T-helper 22 cell (primary cell): ENCODE measurements around the gene TUBB2A.
A peak's percentile ranks its signal among the peaks of the same experiment; 100 is the strongest.

ENCODE experiments used
- DNase-seq: peaks from one replicate; pipeline ENCODE4 v3.0.0-alpha.2; 2020; ENCODE audit warnings: low read depth

Gene TUBB2A

GRCh38 chr6:3119040-3119723 lies 38.2 kb downstream of the TUBB2A start:
- DNase-seq: no peak

DNA sequence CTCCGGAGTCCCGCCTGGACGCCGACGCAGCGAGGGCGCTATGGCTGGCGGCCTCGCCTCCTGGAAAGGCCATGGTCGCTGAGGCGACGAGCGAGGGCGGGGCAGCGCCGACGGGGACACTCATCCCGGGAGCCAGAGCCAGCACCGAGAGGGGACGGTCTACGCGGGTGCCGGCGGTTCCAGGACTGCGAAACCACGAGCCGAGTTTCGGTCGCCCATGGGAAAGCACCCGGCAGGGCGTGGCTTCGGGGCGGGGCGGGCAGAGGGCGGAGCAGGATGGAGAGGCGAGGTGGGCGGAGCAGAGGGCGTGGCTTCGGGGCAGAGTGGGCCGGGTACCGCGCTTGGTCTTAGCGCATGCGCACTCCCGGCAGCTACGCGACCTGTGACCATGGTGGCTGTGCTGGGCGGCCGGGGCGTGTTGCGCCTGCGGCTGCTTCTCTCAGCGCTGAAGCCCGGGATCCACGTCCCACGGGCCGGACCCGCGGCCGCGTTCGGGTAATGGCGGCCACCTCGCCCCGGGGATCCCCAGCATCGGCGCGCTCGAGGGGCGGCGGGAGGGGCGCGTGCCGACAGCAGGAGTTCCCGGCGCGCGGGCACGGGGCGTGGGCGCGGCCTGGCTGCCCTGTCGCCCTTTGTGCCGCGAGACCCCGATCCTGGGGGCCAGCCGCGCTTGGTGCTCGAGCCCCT lies 38.8 kb downstream of the TUBB2A start, which contains the start of gene BPHL:
BPHL (plus strand) TSS at position 359 of the 687 bp plus-strand sequence; CDS start at position 389, 30 bp downstream.
- peak; percentile 98 for DNase-seq

DNA sequence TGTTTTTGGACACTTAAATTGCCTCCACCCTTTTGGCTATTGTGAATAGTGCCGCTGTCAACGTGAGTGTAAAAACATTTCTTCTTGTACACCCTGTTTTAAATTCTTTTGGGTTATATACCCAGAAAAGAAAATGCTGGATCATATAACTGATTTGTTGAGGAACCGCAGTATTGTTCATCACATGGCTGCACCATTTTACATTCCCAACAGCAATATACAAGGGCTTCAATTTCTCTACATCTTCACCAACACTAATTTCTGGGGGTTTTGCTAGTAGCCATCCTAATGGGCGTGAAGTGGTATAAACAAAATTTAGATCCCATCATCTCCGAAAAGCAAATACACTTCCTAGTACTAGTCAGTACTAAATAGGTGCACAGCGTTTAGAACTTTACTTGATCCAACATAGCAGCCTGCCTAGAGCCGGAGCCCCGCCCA lies 39.4 kb downstream of the TUBB2A start:
- no peak for DNase-seq

DNA sequence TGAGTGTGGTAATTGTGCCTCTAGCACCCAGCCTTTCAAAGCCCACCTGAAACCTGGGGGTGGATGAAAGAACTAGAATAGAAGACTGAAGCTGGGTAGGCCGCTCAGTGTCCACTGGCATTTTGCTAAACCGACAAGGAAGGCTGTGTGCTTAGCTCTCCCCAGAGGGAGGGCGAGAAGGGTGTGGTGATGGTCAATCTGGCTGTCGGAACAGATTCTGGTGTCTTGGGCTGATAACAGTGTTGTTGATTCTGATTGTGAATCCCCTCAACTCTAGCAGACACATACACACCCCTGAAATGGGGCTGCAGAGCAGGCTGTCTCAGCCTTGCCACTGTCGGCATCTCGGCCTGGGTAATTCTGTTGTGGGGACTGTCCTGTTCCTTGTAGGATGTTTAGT lies 43.0 kb downstream of the TUBB2A start:
- DNase-seq: no peak

DNA sequence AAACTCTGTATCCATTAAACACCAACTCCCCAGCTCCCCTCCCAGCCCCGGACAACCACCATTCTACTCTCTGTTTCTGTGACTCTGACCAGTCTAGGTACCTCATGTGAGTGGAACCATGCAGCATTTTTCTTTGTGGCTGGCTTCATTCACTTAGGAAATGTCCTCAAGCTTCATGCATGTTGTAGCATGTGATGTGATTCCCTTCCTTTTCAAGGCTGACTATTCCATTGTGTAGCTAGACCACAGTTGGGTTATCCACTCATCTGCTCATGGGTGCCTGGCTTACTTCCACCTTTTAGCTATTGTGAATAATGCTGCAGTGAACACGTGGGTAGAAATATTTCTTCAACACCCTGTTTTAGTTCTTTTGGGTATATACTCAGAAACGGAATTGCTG lies 47.6 kb downstream of the TUBB2A start:
- DNase-seq: no peak

- no peak for DNase-seq
Measured at GRCh38 chr6:3108746-3109414, 48.5 kb downstream of the TUBB2A start.
